Activated CD4-positive, alpha-beta T cell treated with anti-CD3 and anti-CD28 coated beads, Interleukin-2, amount 50 U/mL, for 16 hours (primary cell): Measurements from ENCODE around the gene ME1.
"Not testable (repeated sequence)": the region's sequence is repeated elsewhere in the genome, so short reads cannot be mapped to it uniquely, and the experiment has no call there.

Experiments
- DNase-seq: peaks from one replicate; pipeline ENCODE4 v3.0.0-alpha.2; 2020

The ME1 gene

DNA sequence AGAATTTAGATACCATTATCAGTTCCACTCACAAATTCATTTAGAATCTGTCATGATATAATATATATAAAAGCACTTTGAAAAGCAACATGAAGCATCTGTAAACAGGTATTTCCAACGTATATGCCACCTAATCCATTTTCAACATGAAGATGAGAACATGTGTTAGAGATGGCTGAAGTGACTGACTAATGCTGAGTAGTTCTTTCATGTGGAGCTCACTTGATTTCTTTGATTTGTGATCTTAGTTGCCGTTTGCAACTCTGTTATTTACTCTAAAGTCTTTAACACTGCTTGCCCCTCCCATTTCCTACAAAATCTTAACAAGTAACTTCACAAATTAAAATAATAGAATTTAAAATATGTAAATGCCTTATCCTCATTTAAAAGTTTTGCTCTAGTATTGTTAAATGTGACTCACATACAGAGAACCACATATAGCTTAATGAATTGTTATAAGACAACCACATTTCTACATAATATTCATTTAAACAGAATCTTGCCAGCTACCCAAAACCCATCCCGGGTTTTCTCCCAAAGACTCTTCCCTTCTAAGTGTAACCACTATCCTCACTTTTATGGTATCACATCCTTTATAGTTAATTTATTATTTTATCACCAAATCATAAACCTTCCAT lies 78.3 kb downstream of the ME1 start:
- DNase-seq = no peak

DNA sequence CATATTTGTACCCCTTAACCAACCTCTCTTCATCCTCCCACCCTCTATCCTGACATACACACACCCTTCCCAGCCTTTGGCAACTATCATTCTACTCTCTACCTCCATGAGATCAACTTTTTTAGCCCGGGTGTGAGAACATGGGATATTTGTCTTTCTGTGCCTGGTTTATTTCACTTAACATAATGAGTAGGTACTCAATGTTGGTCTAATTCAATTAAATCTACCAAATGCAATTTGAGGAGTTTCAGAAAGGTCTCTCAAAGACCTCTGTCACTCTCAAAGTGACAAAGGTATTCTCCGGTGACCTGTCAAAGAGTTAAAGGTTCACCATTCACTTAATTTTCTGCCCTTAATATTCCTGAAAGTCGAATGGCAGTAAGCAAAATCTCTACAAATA lies 87.7 kb downstream of the ME1 start:
- no peak for DNase-seq

GRCh38 chr6:83341765-83342164 lies 89.1 kb downstream of the ME1 start:
- no peak for DNase-seq

GRCh38 chr6:83333916-83334315 lies 96.9 kb downstream of the ME1 start:
- DNase-seq = not testable (repeated sequence)

DNA sequence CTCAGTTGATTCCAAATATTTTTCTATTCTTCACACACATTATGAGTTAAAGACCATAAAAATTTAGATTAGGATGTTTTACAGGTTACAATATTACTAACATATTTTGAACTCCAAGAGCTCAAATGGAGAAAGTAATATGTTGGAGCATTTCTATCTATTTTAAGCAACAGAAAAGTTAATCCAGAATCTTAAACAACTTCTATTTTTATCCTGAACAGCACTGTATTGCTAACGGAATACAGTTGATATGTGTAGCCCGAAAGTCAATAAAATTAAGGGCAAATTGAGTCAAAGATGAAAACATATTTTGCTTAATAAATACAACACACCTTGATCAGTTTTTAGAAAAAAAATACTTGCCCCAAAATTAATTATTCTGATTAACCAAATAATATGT lies 97.4 kb downstream of the ME1 start:
- DNase-seq = no peak

GRCh38 chr6:83314693-83315092 lies 116.2 kb downstream of the ME1 start:
- peak; percentile 11 for DNase-seq

DNA sequence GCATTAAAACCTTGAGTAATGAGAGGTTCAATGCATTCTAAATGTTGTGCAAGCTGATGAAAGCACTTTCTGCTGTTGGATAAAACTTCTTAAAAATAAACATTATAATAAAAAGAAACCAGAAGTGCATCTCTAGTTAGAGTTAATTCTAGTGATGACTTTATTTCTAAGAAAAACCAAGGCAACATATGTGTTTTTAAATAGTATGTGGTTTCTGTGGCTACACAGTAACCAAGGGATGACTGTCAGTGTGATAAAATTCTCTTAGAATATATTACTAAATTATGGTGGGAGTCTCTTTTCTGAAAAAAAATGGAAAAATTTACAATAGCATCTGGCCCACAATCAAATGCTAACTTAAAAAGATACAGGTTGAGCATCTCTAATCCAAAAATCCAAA lies 117.0 kb downstream of the ME1 start:
- DNase-seq = peak; percentile 30

GRCh38 chr6:83311231-83311630 lies 119.6 kb downstream of the ME1 start:
- DNase-seq = no peak

GRCh38 chr6:83310046-83310445 lies 120.8 kb downstream of the ME1 start:
- no peak for DNase-seq

- DNase-seq = no peak
Measured at GRCh38 chr6:83309344-83309743, 121.5 kb downstream of the ME1 start.

- DNase-seq = no peak
Measured at GRCh38 chr6:83308833-83309232, 122.0 kb downstream of the ME1 start.

DNA sequence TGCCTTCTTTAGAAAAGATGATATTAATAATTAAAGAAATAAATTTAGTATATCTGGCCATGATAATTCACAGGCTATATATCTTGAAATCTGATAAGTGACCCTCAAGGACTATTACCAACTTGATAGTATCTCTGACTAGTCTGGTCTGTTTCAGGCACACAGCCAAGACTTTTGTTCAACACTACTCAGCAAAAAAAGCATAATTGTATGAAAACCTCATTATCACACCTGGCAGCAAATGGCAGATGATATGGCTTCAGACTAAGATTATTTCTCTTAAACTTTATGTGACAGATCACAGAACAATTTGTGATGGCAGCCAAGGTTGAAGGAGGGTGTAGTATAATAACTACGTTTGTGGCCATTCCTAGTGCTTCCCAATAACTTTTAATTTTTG lies 123.0 kb downstream of the ME1 start:
- DNase-seq = no peak

DNA sequence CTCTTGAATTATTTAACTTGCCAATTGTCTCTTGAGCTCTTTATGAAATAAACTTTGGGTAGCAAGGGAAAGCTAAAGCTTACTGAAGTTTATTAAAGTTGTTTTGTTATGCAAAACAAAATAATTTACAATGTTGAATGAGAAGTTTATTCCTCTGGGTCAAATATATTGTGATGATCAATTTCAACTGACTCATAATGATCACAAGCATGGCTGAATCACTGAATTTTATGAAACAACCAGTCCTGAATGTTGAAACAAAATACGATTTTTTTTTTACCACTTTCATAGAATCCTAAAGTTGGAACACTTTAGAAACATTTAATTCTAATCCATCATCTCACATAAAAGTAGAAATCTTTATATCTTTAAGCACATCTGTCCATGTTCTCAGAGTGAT lies 127.4 kb downstream of the ME1 start:
- DNase-seq = no peak

- DNase-seq = no peak
Measured at GRCh38 chr6:83294676-83295075, 136.2 kb downstream of the ME1 start.

DNA sequence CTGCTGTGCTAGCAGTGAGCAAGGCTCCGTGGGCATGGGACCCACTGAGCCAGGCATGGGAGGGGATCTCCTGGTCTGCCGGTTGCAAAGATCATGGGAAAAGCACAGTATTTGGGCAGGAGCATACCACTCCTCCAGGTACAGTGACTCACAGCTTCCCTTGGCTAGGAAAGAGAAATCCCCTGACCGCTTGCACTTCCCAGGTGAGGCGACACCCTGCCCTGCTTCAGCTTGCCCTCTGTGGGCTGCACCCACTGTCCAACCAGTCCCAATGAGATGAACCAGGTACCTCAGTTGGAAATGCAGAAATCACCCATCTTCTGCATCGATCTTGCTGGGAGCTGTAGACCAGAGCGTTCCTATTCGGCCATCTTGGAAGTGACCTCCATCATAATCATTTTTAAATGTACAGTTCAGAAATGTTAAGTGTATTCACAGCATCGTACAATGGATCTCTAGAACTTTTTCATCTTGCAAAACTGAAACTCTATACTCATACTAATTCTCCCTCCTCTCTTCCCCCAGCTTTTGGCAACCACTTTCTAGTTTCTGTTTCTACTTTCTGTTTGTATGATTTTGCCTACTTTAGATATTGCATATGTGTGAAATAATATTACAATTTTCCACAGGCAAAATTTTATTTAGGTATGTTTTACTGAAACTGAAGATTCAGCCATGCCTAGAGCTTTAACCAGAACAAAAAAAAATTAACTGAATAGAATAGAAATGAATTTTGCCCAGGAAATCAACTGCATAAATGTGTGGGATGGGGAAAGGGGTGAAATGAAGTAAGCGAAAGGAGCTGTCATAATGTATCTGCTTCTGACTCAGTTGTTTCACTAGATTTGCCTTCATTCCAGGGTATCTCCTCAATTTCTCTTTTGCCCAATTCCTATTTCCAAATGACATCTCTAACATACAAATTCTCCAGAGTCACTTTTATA lies 137.7 kb downstream of the ME1 start:
- peak; percentile 50 for DNase-seq

DNA sequence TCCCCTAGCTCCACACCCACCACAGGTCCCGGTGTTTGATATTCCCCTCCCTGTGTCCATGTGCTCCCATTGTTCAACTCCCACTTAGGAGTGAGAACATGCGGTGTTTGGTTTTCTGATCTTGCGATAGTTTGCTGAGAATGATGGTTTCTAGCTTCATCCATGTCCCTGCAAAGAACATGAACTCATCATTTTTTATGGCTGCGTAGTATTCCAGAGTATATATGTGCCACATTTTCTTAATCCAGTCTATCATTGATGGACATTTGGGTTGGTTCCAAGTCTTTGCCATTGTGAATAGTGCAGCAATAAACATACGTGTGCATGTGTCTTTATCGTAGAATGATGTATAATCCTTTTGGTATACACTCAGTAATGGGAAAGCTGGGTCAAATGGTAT lies 143.6 kb downstream of the ME1 start:
- DNase-seq = not testable (repeated sequence)

- no peak for DNase-seq
Measured at GRCh38 chr6:83285917-83286316, 144.9 kb downstream of the ME1 start.

DNA sequence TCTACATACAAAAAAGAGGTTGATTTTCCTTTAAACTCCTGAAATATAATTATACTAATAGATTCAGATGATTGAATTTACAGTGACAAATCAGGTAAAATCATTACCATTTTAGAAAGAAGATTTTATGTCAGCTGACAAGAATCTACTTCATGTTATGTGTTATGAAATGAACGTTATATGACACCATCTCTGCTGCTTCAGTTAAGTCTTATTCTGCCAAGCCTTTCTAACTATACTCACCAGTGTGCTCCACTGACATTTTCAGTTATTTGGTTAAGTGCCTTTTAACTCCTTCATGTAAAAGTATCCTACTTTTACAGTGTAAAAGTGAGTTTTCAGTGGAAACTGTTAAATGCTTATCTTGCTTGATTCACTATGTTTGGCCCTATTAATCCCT lies 157.3 kb downstream of the ME1 start:
- DNase-seq = no peak

DNA sequence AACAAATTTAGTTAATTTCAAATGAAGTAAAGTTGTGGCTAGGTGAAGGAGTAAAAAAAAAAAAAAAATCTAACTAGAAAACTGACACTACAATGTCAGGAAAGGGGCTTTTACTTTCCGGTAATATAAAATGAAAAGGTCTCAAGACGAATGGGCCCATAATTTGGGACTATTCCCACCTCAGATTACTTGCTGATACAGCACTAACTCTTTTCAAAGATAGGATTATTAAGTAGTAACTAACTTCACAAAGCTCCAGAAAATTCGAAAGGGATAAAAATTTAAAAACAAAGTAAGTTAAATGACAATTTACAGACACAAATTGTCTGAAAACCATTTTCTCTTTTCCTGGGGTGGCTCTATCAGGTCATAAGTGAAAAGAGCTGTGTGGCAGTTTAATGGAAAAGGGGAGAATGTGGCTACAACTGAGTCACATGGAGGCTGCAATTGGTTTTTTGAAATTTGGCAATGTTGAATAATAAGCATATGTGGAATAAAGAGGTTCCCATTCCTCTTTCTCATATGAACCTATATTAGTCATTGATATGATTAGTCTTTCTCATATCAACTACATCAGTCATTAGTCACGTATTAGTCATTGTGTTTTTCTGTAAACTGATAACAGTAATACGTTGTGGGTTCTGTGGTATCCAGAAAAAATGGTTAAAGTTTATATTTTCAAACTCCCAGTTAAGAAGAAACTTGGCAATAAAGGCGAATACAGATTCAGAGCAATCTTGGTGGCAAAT lies 159.7 kb downstream of the ME1 start:
- DNase-seq = peak; percentile 12

DNA sequence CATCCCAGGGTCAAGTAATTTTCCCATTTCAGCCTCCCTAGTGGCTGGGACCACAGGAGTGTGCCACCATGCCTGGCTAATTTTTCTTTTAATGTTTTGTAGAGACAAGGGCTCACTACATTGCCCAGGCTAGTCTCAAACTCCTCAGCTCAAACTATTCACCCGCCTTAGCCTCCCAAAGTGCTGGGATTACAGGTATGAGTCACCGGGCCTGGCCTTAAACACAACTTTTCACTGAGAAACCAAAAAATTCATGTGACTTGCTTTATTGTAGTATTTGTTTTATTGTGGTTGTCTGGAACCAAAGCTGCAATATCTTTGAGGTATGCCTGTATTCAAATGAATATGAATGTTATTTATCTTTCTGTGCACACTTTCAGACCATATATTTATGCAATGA lies 165.5 kb downstream of the ME1 start:
- peak; percentile 1 for DNase-seq

DNA sequence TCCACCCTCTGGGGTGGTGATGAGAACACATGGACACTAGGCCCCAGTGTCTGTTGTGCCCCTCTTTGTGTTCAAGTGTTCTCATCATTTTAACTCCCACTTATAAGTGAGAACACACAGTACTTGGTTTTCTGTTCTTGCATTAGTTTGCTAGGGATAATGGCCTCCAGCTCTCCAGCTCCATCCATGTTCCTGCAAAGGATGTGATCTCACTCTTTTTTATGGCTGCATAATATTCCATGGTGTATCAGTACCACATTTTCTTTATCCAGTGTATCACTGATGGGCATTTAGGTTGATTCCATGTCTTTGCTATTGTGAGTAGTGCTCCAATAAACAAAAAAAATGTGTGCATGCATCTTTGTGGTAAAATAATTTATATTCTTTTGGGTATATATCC lies 170.3 kb downstream of the ME1 start:
- DNase-seq = no peak

DNA sequence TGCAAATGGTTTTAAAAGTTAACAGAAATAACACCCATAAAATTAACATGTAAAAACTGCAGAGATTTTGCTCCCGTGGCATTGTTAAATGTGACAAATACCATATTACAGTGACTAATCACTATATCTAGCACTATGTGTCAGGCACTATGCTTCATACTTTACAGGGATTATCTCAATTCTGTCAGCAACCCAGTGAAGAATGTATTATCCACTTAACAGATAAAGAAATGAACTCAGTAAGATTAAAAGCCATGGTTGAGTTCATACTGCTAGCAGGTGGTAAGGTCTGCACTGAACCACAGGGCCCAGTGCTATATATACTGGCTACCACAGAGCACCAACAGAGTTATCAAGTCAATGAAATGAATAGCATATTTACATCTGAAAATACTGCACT lies 172.3 kb downstream of the ME1 start:
- no peak for DNase-seq

- DNase-seq = no peak
Measured at GRCh38 chr6:83257791-83258190, 173.1 kb downstream of the ME1 start.

DNA sequence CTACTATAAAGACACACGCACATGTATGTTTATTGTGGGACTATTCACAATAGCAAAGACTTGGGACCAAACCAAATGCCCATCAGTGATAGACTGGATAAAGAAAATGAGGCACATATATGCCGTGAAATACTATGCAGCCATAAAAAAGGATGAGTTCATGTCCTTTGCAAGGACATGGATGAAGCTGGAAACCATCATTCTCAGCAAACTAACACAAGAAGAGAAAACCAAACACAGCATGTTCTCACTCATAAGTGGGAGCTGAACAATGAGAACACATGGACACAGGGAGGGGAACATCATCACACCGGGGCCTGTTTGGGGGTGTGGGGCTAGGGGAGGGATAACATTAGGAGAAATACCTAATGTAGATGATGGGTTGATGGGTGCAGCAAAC lies 174.1 kb downstream of the ME1 start:
- not testable (repeated sequence) for DNase-seq
